CD14-positive monocyte (primary cell): ENCODE results near the gene SLC39A3. TPM values are rescaled to one million over a fixed set of nuclear protein-coding genes. Genes with fewer than 3 reads are reported as not detected.

Experiments used
- DNase-seq, 3 donors: peaks; one replicate each; pipeline ENCODE4 v3.0.0-alpha.2; 2011 to 2022
- H2AFZ ChIP-seq: 2 replicates; pipeline ENCODE4 v1.6.0; 2012; ENCODE audit warnings: mild to moderate bottlenecking, low read depth, low read length, inconsistent platforms; ENCODE audit not compliant: insufficient read depth, poor library complexity, severe bottlenecking
- H3K27ac ChIP-seq, 2 donors: 1 replicate in 1 of 2; 2 replicates in 1 of 2; pipeline ENCODE4 v1.5.1; 2012 to 2013; ENCODE audit warnings: low read length in 2 of 2, control low read depth in 1 of 2, inconsistent platforms in 1 of 2, low read depth in 1 of 2, mild to moderate bottlenecking in 1 of 2
- H3K27me3 ChIP-seq, 2 donors: one replicate each; pipeline versions ENCODE4 v1.6.0 to v1.6.1; 2011 to 2013; ENCODE audit warnings: low read length in 2 of 2; ENCODE audit not compliant: control insufficient read depth in 2 of 2, insufficient read depth in 2 of 2
- H3K36me3 ChIP-seq, 2 donors: replicated peaks in 1 of 2; 1 replicate in 1 of 2; 2 replicates in 1 of 2; pipeline versions ENCODE4 v1.5.1 to v1.6.1; 2012 to 2013; ENCODE audit warnings: low read length in 2 of 2, control low read depth in 1 of 2, inconsistent platforms in 1 of 2, mild to moderate bottlenecking in 1 of 2; ENCODE audit not compliant: insufficient read depth in 2 of 2, control insufficient read depth in 1 of 2
- H3K4me1 ChIP-seq, 2 donors: 1 replicate in 1 of 2; 2 replicates in 1 of 2; pipeline versions ENCODE4 v1.5.1 to v1.6.1; 2012 to 2013; ENCODE audit warnings: low read length in 2 of 2, control low read depth in 1 of 2, inconsistent platforms in 1 of 2, mild to moderate bottlenecking in 1 of 2, moderate library complexity in 1 of 2; ENCODE audit not compliant: insufficient read depth in 2 of 2, control insufficient read depth in 1 of 2
- H3K4me2 ChIP-seq: replicated peaks from 2 replicates; pipeline ENCODE3; 2012; ENCODE audit warnings: low read length, moderate library complexity, mild to moderate bottlenecking; ENCODE audit not compliant: poor library complexity, severe bottlenecking; ENCODE audit errors: extremely low read depth
- H3K4me3 ChIP-seq, 3 experiments: fragments of 200-600 bp in 1 of 3; sonication (generic) in 1 of 3; replicated peaks in 1 of 3; 1 replicate in 2 of 3; 2 replicates in 1 of 3; pipeline ENCODE4 v1.5.1; 2011 to 2013; ENCODE audit warnings: low read length in 3 of 3, mild to moderate bottlenecking in 3 of 3, control low read depth in 2 of 3, low read depth in 2 of 3, inconsistent platforms in 1 of 3, moderate library complexity in 1 of 3
- H3K79me2 ChIP-seq: 2 replicates; pipeline ENCODE4 v1.6.0; 2012; ENCODE audit warnings: mild to moderate bottlenecking, control low read depth, inconsistent platforms, low read length, moderate library complexity; ENCODE audit not compliant: insufficient read depth
- H3K9ac ChIP-seq: 2 replicates; pipeline ENCODE4 v1.6.0; 2017; ENCODE audit warnings: low read length, mild to moderate bottlenecking; ENCODE audit not compliant: insufficient read depth, poor library complexity, severe bottlenecking
- H3K9me3 ChIP-seq, 2 donors: replicated peaks in 1 of 2; 1 replicate in 1 of 2; 2 replicates in 1 of 2; pipeline versions ENCODE4 v1.5.1 to v1.6.1; 2012 to 2013; ENCODE audit warnings: low read length in 2 of 2, control low read depth in 1 of 2; ENCODE audit not compliant: control insufficient read depth in 1 of 2, insufficient read depth in 1 of 2
- H4K20me1 ChIP-seq: 2 replicates; pipeline ENCODE4 v1.6.0; 2012; ENCODE audit warnings: mild to moderate bottlenecking, low read length, control low read depth, moderate library complexity; ENCODE audit not compliant: insufficient read depth
- H3K27ac Mint-ChIP-seq, 7 donors: one replicate each; pipeline ENCODE4 v1.8.0; 2020; ENCODE audit warnings: mild to moderate bottlenecking in 7 of 7, mixed read lengths in 7 of 7, moderate library complexity in 6 of 7, inconsistent platforms in 2 of 7
- H3K27me3 Mint-ChIP-seq, 3 donors: one replicate each; pipeline ENCODE4 v1.8.0; 2021 to 2022; ENCODE audit warnings: low read depth in 3 of 3, mild to moderate bottlenecking in 3 of 3, mixed read lengths in 3 of 3, moderate library complexity in 3 of 3, inconsistent platforms in 1 of 3
- H3K36me3 Mint-ChIP-seq, 2 donors: one replicate each; pipeline ENCODE4 v1.8.0; 2020; ENCODE audit warnings: mixed read lengths in 2 of 2, inconsistent platforms in 1 of 2, mild to moderate bottlenecking in 1 of 2
- H3K4me1 Mint-ChIP-seq: one replicate; pipeline ENCODE4 v1.8.0; 2020; ENCODE audit warnings: mild to moderate bottlenecking, mixed read lengths
- H3K4me3 Mint-ChIP-seq, 2 donors: one replicate each; pipeline ENCODE4 v1.8.0; 2020; ENCODE audit warnings: mild to moderate bottlenecking in 2 of 2, mixed read lengths in 2 of 2, moderate library complexity in 1 of 2
- H3K9me3 Mint-ChIP-seq, 7 donors: one replicate each; pipeline ENCODE4 v1.8.0; 2020 to 2022; ENCODE audit warnings: mixed read lengths in 7 of 7, mild to moderate bottlenecking in 6 of 7, moderate library complexity in 6 of 7, inconsistent platforms in 2 of 7
- WGBS: methylation state at CpG from one replicate; pipeline ENCODE4 v1.1.5; 2013; ENCODE audit warnings: missing lambda C conversion rate; ENCODE audit not compliant: insufficient coverage; 5-methylcytosine and 5-hydroxymethylcytosine counted together
- intact Hi-C, 2 donors: fragments of 100-400 bp; cut with micrococcal nuclease; formaldehyde crosslinking; loops; one replicate each; pipeline versions ENCODE4 v1.15.0 to v1.15.1; 2023
- polyA plus RNA-seq, 3 donors: library from polyadenylated mRNA; depleted of rRNA in 1 of 3; unstranded in 2 of 3; stranded (reverse) in 1 of 3; fragments of 300-500 nt in 2 of 3; fragments of >200 nt in 1 of 3; fragmentation: Illumina TruSeq in 2 of 3; gene quantifications; 1 replicate in 2 of 3; 2 replicates in 1 of 3; pipeline ENCODE4 v1.2.3, GENCODE V29; 2012 to 2021
- TF ChIP-seq, protein P1 (sequence below): fragments of 200-600 bp; IDR thresholded peaks from one replicate; pipeline ENCODE4 v1.8.0; 2022; ENCODE audit warnings: antibody characterized with exemption, mild to moderate bottlenecking

SLC39A3 gene
- polyA plus RNA-seq, 3 donors: 14.2 to 39.5 (median 37.0) TPM

DNA sequence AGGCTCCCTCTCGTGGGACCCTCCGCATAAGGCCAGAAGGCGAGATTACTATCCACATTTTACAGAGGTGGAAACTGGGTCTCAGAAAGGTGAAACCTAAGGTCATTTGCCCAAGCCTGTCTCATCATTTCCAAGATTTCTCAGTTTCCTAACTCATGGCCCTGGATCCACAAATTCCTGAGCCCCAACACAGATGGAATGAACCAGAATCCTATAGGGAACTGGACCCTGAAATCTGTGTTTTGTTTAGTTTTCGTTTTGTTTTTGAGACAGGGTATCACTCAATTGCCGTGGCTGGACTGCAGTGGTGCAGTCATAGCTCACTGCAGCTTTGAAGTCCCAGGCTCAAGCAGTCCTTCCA, 36.8 kb downstream of the SLC39A3 start:
- H4K20me1 ChIP-seq: no peaks in the 10 kb centered on the region
- intact Hi-C loops: no loop called here
- peaks cover 8 to 9% of the 10 kb centered on the region in 2 donors for H3K4me1 ChIP-seq
- no peak for DNase-seq
- peak overlapping the region; percentile 64 to 73 for H3K4me3 Mint-ChIP-seq
- peaks cover 7% of the 10 kb centered on the region for H3K79me2 ChIP-seq
- 100% methylated on average over 1 of the region's 5 CpGs for WGBS
- H3K36me3 ChIP-seq: no peaks in the 10 kb centered on the region
- no peak overlapping the region for H3K9ac ChIP-seq
- peak overlapping the region in 1 of 2 donors; percentile 57 for H3K27ac ChIP-seq
- no peaks in the 10 kb centered on the region for H3K36me3 Mint-ChIP-seq
- H2AFZ ChIP-seq: no peak overlapping the region
- peaks cover 28% of the 10 kb centered on the region for H3K4me1 Mint-ChIP-seq
- H3K9me3 ChIP-seq: no peaks in the 10 kb centered on the region
- peak overlapping the region in 1 of 3 experiments; percentile 43 for H3K4me3 ChIP-seq
- H3K4me2 ChIP-seq: peak overlapping the region; percentile 86
- H3K9me3 Mint-ChIP-seq: peaks cover 0 to 2% (median 0%) of the 10 kb centered on the region in 7 donors
- H3K27ac Mint-ChIP-seq: peak overlapping the region in 6 of 7 donors; percentile 40 to 91 (median 76)
- H3K27me3 ChIP-seq: no peaks in the 10 kb centered on the region
- TF ChIP-seq, protein P1, sequence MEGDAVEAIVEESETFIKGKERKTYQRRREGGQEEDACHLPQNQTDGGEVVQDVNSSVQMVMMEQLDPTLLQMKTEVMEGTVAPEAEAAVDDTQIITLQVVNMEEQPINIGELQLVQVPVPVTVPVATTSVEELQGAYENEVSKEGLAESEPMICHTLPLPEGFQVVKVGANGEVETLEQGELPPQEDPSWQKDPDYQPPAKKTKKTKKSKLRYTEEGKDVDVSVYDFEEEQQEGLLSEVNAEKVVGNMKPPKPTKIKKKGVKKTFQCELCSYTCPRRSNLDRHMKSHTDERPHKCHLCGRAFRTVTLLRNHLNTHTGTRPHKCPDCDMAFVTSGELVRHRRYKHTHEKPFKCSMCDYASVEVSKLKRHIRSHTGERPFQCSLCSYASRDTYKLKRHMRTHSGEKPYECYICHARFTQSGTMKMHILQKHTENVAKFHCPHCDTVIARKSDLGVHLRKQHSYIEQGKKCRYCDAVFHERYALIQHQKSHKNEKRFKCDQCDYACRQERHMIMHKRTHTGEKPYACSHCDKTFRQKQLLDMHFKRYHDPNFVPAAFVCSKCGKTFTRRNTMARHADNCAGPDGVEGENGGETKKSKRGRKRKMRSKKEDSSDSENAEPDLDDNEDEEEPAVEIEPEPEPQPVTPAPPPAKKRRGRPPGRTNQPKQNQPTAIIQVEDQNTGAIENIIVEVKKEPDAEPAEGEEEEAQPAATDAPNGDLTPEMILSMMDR: no peak
- H3K27me3 Mint-ChIP-seq: peaks cover 2 to 7% (median 3%) of the 10 kb centered on the region in 3 donors

DNA sequence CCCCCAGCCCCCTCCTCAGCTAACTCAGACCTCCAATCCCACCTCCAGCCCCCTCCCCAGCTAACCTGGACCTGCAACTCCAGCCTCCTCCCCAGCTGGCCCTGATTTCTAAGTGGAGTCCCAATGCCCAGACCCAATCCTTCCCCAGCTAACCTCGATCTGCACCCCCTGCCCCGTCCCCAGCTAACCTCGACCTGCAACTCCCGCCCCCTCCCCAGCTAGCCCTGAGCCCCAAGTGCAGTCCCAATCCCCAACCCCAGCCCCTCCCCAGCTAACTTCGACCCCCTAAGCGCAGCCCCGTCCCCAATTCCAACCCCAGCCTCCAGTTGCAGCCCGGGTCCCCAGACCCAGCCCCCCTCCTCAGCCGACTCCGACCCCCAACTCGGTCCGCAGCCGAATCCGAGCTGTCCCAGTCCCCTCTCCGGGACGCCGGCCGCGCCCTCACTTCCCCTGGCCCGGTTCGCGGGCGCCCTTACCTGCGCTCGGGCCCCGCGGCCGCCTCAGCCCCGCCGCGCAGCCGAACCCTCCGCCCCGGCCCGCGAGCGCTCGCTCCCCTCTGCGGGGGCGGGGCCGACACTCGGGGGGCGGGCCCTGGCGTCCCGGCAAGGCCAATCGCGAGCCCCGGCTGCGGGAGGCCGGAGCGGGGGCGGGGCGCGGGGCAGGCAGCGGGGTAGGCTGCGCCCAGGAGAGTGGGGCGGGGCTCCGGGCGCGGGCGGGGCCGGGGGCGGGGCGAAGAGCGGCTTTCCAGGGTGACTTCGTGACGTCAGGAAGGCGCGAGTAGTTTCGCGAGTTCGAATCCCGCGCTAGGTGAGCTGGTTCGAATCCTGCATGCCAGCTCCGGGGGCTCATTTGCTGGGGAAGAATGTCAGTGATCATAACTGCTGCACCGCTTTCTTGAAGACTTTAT, 37.4 kb downstream of the SLC39A3 start, which contains the start of gene GNG7:
Gene GNG7, minus strand, starts transcription at position 525 of the 907 bp plus-strand sequence. CDS start 182,006 bp downstream, outside the sequence.
- Histone ChIP-seq H3K36me3 (no peaks in the 10 kb centered on the region), H3K9ac (peak within 1 kb of the TSS; percentile 50), H3K79me2 (peaks cover 7% of the 10 kb centered on the region), H2AFZ (peak within 1 kb of the TSS; percentile 70), H3K27me3 (no peaks in the 10 kb centered on the region), H3K9me3 (no peaks in the 10 kb centered on the region), H3K4me1 (peaks cover 8 to 9% of the 10 kb centered on the region in 2 donors), H3K4me3 (peak within 1 kb of the TSS; percentile 46 to 76 (median 51)), H3K27ac (peak within 1 kb of the TSS in 1 of 2 donors; percentile 57), H4K20me1 (no peaks in the 10 kb centered on the region), H3K4me2 (peak within 1 kb of the TSS; percentile 86)
- Mint-ChIP-seq H3K9me3 (peaks cover 0 to 2% (median 0%) of the 10 kb centered on the region in 7 donors), H3K36me3 (no peaks in the 10 kb centered on the region), H3K27ac (peak within 1 kb of the TSS; percentile 15 to 91 (median 78)), H3K4me3 (peak within 1 kb of the TSS; percentile 75 to 82), H3K4me1 (peaks cover 29% of the 10 kb centered on the region), H3K27me3 (peaks cover 2 to 7% (median 3%) of the 10 kb centered on the region in 3 donors)
- WGBS: 1% methylated on average over 70 of the region's 77 CpGs
- intact Hi-C loops: no loop called here
- TF ChIP-seq, protein P1: no peak
- DNase-seq: peak; percentile 82 to 92 (median 87)
